SH-SY5Y (cell line): ENCODE results near the gene PEX5.

Source experiments
- GATA2 ChIP-seq: IDR thresholded peaks from 2 replicates; pipeline ENCODE4 v1.6.1; 2011; ENCODE audit warnings: mild to moderate bottlenecking, low read depth, low read length
- GATA3 ChIP-seq: IDR thresholded peaks from 2 replicates; pipeline ENCODE4 v1.6.1; 2011; ENCODE audit warnings: low read depth, mild to moderate bottlenecking, low read length, moderate library complexity

DNA sequence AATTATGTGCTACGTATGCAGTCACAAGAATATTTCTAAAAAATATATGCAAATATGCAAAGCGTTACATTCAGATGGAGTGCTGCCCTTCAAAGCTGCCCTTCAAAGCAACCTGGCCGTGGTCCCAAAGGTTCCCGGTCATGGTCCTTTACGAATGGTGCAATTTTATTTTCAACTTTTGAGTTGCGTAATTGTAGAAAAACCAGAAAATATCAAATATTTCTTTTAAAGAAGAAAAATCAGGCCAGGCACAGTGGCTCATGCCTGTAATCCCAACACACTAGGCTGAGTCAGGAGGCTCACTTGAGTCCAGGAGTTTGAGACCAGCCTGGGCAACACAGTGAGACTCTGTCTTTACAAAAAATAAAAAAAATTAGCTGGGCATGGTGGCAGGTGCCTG, 38.0 kb upstream of the PEX5 start:
- no peak for TF ChIP-seq GATA2
- TF ChIP-seq GATA3 = no peak
